CD14-positive monocyte (primary cell): ENCODE results near the gene ZEB2. TPM values are rescaled to one million over a fixed set of nuclear protein-coding genes. Genes with fewer than 3 reads are reported as not detected.

Experiments
- DNase-seq, 3 donors: peaks; one replicate each; pipeline ENCODE4 v3.0.0-alpha.2; 2011 to 2022
- H2AFZ ChIP-seq: 2 replicates; pipeline ENCODE4 v1.6.0; 2012; ENCODE audit warnings: mild to moderate bottlenecking, low read depth, low read length, inconsistent platforms; ENCODE audit not compliant: insufficient read depth, poor library complexity, severe bottlenecking
- H3K27ac ChIP-seq, 2 donors: 1 replicate in 1 of 2; 2 replicates in 1 of 2; pipeline ENCODE4 v1.5.1; 2012 to 2013; ENCODE audit warnings: low read length in 2 of 2, control low read depth in 1 of 2, inconsistent platforms in 1 of 2, low read depth in 1 of 2, mild to moderate bottlenecking in 1 of 2
- H3K27me3 ChIP-seq, 2 donors: one replicate each; pipeline versions ENCODE4 v1.6.0 to v1.6.1; 2011 to 2013; ENCODE audit warnings: low read length in 2 of 2; ENCODE audit not compliant: control insufficient read depth in 2 of 2, insufficient read depth in 2 of 2
- H3K36me3 ChIP-seq, 2 donors: replicated peaks in 1 of 2; 1 replicate in 1 of 2; 2 replicates in 1 of 2; pipeline versions ENCODE4 v1.5.1 to v1.6.1; 2012 to 2013; ENCODE audit warnings: low read length in 2 of 2, control low read depth in 1 of 2, inconsistent platforms in 1 of 2, mild to moderate bottlenecking in 1 of 2; ENCODE audit not compliant: insufficient read depth in 2 of 2, control insufficient read depth in 1 of 2
- H3K4me1 ChIP-seq, 2 donors: 1 replicate in 1 of 2; 2 replicates in 1 of 2; pipeline versions ENCODE4 v1.5.1 to v1.6.1; 2012 to 2013; ENCODE audit warnings: low read length in 2 of 2, control low read depth in 1 of 2, inconsistent platforms in 1 of 2, mild to moderate bottlenecking in 1 of 2, moderate library complexity in 1 of 2; ENCODE audit not compliant: insufficient read depth in 2 of 2, control insufficient read depth in 1 of 2
- H3K4me2 ChIP-seq: replicated peaks from 2 replicates; pipeline ENCODE3; 2012; ENCODE audit warnings: low read length, moderate library complexity, mild to moderate bottlenecking; ENCODE audit not compliant: poor library complexity, severe bottlenecking; ENCODE audit errors: extremely low read depth
- H3K4me3 ChIP-seq, 3 experiments: fragments of 200-600 bp in 1 of 3; sonication (generic) in 1 of 3; replicated peaks in 1 of 3; 1 replicate in 2 of 3; 2 replicates in 1 of 3; pipeline ENCODE4 v1.5.1; 2011 to 2013; ENCODE audit warnings: low read length in 3 of 3, mild to moderate bottlenecking in 3 of 3, control low read depth in 2 of 3, low read depth in 2 of 3, inconsistent platforms in 1 of 3, moderate library complexity in 1 of 3
- H3K79me2 ChIP-seq: 2 replicates; pipeline ENCODE4 v1.6.0; 2012; ENCODE audit warnings: mild to moderate bottlenecking, control low read depth, inconsistent platforms, low read length, moderate library complexity; ENCODE audit not compliant: insufficient read depth
- H3K9ac ChIP-seq: 2 replicates; pipeline ENCODE4 v1.6.0; 2017; ENCODE audit warnings: low read length, mild to moderate bottlenecking; ENCODE audit not compliant: insufficient read depth, poor library complexity, severe bottlenecking
- H3K9me3 ChIP-seq, 2 donors: replicated peaks in 1 of 2; 1 replicate in 1 of 2; 2 replicates in 1 of 2; pipeline versions ENCODE4 v1.5.1 to v1.6.1; 2012 to 2013; ENCODE audit warnings: low read length in 2 of 2, control low read depth in 1 of 2; ENCODE audit not compliant: control insufficient read depth in 1 of 2, insufficient read depth in 1 of 2
- H4K20me1 ChIP-seq: 2 replicates; pipeline ENCODE4 v1.6.0; 2012; ENCODE audit warnings: mild to moderate bottlenecking, low read length, control low read depth, moderate library complexity; ENCODE audit not compliant: insufficient read depth
- H3K27ac Mint-ChIP-seq, 7 donors: one replicate each; pipeline ENCODE4 v1.8.0; 2020; ENCODE audit warnings: mild to moderate bottlenecking in 7 of 7, mixed read lengths in 7 of 7, moderate library complexity in 6 of 7, inconsistent platforms in 2 of 7
- H3K27me3 Mint-ChIP-seq, 3 donors: one replicate each; pipeline ENCODE4 v1.8.0; 2021 to 2022; ENCODE audit warnings: low read depth in 3 of 3, mild to moderate bottlenecking in 3 of 3, mixed read lengths in 3 of 3, moderate library complexity in 3 of 3, inconsistent platforms in 1 of 3
- H3K36me3 Mint-ChIP-seq, 2 donors: one replicate each; pipeline ENCODE4 v1.8.0; 2020; ENCODE audit warnings: mixed read lengths in 2 of 2, inconsistent platforms in 1 of 2, mild to moderate bottlenecking in 1 of 2
- H3K4me1 Mint-ChIP-seq: one replicate; pipeline ENCODE4 v1.8.0; 2020; ENCODE audit warnings: mild to moderate bottlenecking, mixed read lengths
- H3K4me3 Mint-ChIP-seq, 2 donors: one replicate each; pipeline ENCODE4 v1.8.0; 2020; ENCODE audit warnings: mild to moderate bottlenecking in 2 of 2, mixed read lengths in 2 of 2, moderate library complexity in 1 of 2
- H3K9me3 Mint-ChIP-seq, 7 donors: one replicate each; pipeline ENCODE4 v1.8.0; 2020 to 2022; ENCODE audit warnings: mixed read lengths in 7 of 7, mild to moderate bottlenecking in 6 of 7, moderate library complexity in 6 of 7, inconsistent platforms in 2 of 7
- WGBS: methylation state at CpG from one replicate; pipeline ENCODE4 v1.1.5; 2013; ENCODE audit warnings: missing lambda C conversion rate; ENCODE audit not compliant: insufficient coverage; 5-methylcytosine and 5-hydroxymethylcytosine counted together
- intact Hi-C, 2 donors: fragments of 100-400 bp; cut with micrococcal nuclease; formaldehyde crosslinking; loops; one replicate each; pipeline versions ENCODE4 v1.15.0 to v1.15.1; 2023
- polyA plus RNA-seq, 3 donors: library from polyadenylated mRNA; depleted of rRNA in 1 of 3; unstranded in 2 of 3; stranded (reverse) in 1 of 3; fragments of 300-500 nt in 2 of 3; fragments of >200 nt in 1 of 3; fragmentation: Illumina TruSeq in 2 of 3; gene quantifications; 1 replicate in 2 of 3; 2 replicates in 1 of 3; pipeline ENCODE4 v1.2.3, GENCODE V29; 2012 to 2021
- TF ChIP-seq, protein P1 (sequence below): fragments of 200-600 bp; IDR thresholded peaks from one replicate; pipeline ENCODE4 v1.8.0; 2022; ENCODE audit warnings: antibody characterized with exemption, mild to moderate bottlenecking

ZEB2 gene
- polyA plus RNA-seq, 3 donors, result 76.8 to 325 (median 93.8) TPM

DNA sequence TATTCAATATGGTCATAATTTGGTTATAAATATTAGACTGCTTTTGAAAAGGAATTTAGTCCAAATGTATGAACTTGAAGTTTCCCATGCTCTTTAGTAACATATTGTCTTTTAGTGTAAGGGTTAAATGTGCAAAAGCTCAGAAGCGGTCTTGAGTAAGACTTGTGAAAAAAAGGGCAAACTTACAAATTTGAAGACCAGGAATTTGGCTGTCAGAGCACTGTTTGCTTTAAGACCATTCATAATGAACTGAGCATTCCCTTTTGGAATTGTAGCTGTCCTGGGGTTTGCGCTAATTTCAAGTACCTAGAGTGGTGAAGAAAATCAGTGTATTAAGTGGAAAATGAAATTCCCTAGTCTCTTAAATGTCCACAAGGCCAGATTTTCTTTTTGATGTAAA is 6.9 kb upstream of the ZEB2 start:
- Histone ChIP-seq H3K9me3 (no peaks in the 10 kb centered on the region), H3K36me3 (no peaks in the 10 kb centered on the region), H3K79me2 (peaks cover 37% of the 10 kb centered on the region), H2AFZ (no peak overlapping the region), H3K4me2 (no peak overlapping the region), H4K20me1 (no peaks in the 10 kb centered on the region), H3K9ac (no peak overlapping the region), H3K4me1 (peaks cover 21 to 44% of the 10 kb centered on the region in 2 donors), H3K4me3 (no peak overlapping the region), H3K27ac (no peak overlapping the region), H3K27me3 (no peaks in the 10 kb centered on the region)
- Mint-ChIP-seq H3K27ac (no peak overlapping the region), H3K27me3 (peaks cover 0 to 2% (median 0%) of the 10 kb centered on the region in 3 donors), H3K4me1 (peaks cover 33% of the 10 kb centered on the region), H3K4me3 (no peak overlapping the region), H3K9me3 (peaks cover 0 to 2% (median 0%) of the 10 kb centered on the region in 7 donors), H3K36me3 (no peaks in the 10 kb centered on the region)
- TF ChIP-seq, protein P1, sequence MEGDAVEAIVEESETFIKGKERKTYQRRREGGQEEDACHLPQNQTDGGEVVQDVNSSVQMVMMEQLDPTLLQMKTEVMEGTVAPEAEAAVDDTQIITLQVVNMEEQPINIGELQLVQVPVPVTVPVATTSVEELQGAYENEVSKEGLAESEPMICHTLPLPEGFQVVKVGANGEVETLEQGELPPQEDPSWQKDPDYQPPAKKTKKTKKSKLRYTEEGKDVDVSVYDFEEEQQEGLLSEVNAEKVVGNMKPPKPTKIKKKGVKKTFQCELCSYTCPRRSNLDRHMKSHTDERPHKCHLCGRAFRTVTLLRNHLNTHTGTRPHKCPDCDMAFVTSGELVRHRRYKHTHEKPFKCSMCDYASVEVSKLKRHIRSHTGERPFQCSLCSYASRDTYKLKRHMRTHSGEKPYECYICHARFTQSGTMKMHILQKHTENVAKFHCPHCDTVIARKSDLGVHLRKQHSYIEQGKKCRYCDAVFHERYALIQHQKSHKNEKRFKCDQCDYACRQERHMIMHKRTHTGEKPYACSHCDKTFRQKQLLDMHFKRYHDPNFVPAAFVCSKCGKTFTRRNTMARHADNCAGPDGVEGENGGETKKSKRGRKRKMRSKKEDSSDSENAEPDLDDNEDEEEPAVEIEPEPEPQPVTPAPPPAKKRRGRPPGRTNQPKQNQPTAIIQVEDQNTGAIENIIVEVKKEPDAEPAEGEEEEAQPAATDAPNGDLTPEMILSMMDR, result no peak
- no peak for DNase-seq
- intact Hi-C loops, result loop anchor here in 1 of 2 donors (10.0 kb wide), 1 partner anchor 1228 kb away; no protein-coding TSS in a partner anchor
- WGBS, result 50% methylated on average over 1 of the region's 2 CpGs

- Histone ChIP-seq H3K9ac (peak overlapping the region; percentile 88), H3K36me3 (no peaks in the 10 kb centered on the region), H3K27ac (peak overlapping the region; percentile 92 to 99), H3K9me3 (no peaks in the 10 kb centered on the region), H3K4me2 (peak overlapping the region; percentile 94), H4K20me1 (no peaks in the 10 kb centered on the region), H3K4me1 (peaks cover 35 to 43% of the 10 kb centered on the region in 2 donors), H2AFZ (peak overlapping the region; percentile 72), H3K27me3 (no peaks in the 10 kb centered on the region), H3K79me2 (peaks cover 58% of the 10 kb centered on the region), H3K4me3 (peak overlapping the region; percentile 51 to 81 (median 57))
- 0% methylated on average over 18 of the region's 58 CpGs for WGBS
- peaks cover 0 to 2% (median 0%) of the 10 kb centered on the region in 7 donors for H3K9me3 Mint-ChIP-seq
- H3K36me3 Mint-ChIP-seq, result no peaks in the 10 kb centered on the region
- intact Hi-C loops, result loop anchor here (5.0 to 10.0 kb wide), 5 partner anchors 83 to 1230 kb away; no protein-coding TSS in a partner anchor
- peak in 1 of 3 donors; percentile 33 for DNase-seq
- H3K4me1 Mint-ChIP-seq, result peaks cover 37% of the 10 kb centered on the region
- peak overlapping the region in 5 of 7 donors; percentile 94 to 100 (median 98) for H3K27ac Mint-ChIP-seq
- H3K4me3 Mint-ChIP-seq, result peak overlapping the region; percentile 92 to 95
- H3K27me3 Mint-ChIP-seq, result peaks cover 0 to 2% (median 0%) of the 10 kb centered on the region in 3 donors
- TF ChIP-seq, protein P1, result no peak
Observed at GRCh38 chr2:144524118-144525009, 4.4 kb upstream of the ZEB2 start.
